Measurements from ENCODE around the gene AHCYL1.

DNA sequence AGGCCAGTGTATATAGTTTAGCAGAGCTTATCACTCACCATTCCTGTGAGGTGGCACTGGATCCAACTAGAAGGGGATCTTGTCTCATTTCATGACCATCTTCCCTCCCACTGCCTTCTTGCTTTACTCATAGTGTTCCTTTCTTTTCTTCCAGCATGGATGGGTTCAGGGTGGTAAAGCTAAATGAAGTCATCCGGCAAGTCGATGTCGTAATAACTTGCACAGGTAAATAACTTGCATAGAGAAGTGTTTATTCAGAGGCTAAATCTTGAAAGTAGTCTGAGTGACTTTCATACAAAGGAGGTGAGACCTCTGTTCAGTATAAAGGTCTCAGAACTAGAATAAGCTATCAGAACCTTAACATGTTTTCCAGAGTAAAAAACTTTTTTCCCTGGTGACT, 33.2 kb downstream of the AHCYL1 start:
- TF ChIP-seq, protein P1, sequence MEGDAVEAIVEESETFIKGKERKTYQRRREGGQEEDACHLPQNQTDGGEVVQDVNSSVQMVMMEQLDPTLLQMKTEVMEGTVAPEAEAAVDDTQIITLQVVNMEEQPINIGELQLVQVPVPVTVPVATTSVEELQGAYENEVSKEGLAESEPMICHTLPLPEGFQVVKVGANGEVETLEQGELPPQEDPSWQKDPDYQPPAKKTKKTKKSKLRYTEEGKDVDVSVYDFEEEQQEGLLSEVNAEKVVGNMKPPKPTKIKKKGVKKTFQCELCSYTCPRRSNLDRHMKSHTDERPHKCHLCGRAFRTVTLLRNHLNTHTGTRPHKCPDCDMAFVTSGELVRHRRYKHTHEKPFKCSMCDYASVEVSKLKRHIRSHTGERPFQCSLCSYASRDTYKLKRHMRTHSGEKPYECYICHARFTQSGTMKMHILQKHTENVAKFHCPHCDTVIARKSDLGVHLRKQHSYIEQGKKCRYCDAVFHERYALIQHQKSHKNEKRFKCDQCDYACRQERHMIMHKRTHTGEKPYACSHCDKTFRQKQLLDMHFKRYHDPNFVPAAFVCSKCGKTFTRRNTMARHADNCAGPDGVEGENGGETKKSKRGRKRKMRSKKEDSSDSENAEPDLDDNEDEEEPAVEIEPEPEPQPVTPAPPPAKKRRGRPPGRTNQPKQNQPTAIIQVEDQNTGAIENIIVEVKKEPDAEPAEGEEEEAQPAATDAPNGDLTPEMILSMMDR (conservative IDR thresholded peaks at IDR 0.05) = no peak
- no peak for TF ChIP-seq EZH2 (IDR thresholded peaks at IDR 0.05; ENCODE audit: low read depth)
